ENCODE data around the gene FOXK2. TPM values are rescaled to one million over a fixed set of nuclear protein-coding genes. Genes with fewer than 3 reads are reported as not detected.

Gene FOXK2
- total RNA-seq, 1 donor from 2014 or later = 76.6 TPM

DNA sequence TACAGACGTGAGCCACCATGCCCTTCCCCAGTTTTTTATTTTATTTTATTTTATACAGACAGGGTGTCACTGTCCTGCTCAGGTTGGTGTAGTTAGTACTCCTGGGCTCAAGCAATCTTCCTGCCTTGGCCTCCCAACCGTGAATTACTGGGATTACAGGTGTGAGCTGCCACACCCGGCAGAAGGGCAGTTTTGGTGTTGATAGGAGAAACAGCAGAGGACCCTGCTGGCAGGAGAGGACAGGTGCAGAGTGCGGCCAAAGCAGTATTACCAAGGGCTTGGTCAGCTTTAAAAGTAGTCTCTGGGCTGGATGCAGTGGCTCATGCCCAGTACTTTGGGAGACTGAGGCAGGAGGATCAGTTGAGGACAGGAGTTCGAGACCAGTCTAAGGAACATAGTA lies 22.9 kb downstream of the FOXK2 start:
- H3K36me3 Mint-ChIP-seq (ENCODE audit: insufficient read depth) = peaks cover 3% of the 10 kb centered on the region
- no peaks in the 10 kb centered on the region for H3K27me3 Mint-ChIP-seq
- no peak for DNase-seq (ENCODE audit: low spot score, unreplicated experiment)
- H3K9me3 Mint-ChIP-seq (ENCODE audit: low read depth) = no peaks in the 10 kb centered on the region
- no peak overlapping the region for H3K4me3 Mint-ChIP-seq (ENCODE audit: low read depth)
- H3K4me1 Mint-ChIP-seq (ENCODE audit: low read depth) = peaks cover 6% of the 10 kb centered on the region
- peak; percentile 10 for TF ChIP-seq CTCF (IDR thresholded peaks at IDR 0.05; ENCODE audit: unreplicated experiment)
- H3K27ac Mint-ChIP-seq = peak overlapping the region; percentile 84

DNA sequence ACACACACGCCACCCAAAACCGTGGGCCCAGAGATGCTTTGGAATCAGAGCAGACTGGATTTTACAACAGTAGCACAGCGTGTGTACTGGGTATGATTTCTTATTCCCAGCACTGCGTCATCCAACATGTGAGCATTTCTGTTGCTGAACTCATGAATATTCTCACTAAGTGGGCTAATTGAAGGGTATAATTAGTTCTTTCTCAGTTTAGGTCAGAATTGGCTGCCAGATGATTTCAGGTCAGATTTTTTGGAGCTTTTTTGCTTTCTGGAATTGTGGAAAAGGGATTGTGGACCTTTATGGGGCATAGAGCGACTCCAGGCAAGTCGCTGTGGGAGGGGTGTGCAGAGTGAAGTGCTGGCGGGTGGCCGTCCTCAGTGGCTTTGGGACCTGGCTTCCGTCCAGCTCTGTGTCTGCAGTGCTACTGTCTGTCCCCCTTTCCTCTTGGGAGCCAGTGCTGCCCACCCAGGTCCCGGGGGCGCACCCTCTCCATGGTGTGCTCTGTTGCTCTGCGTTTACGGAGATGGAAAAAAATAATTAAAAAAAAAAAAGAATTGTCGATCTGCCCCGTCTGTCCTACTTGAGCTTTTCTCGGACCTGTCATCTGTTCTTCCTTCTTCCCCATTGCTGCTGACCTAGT lies 25.0 kb downstream of the FOXK2 start:
- Mint-ChIP-seq H3K27me3 (no peaks in the 10 kb centered on the region), H3K9me3 (ENCODE audit: low read depth) (no peaks in the 10 kb centered on the region), H3K36me3 (ENCODE audit: insufficient read depth) (peaks cover 5% of the 10 kb centered on the region), H3K4me3 (ENCODE audit: low read depth) (no peak overlapping the region), H3K4me1 (ENCODE audit: low read depth) (peaks cover 7% of the 10 kb centered on the region), H3K27ac (peak overlapping the region; percentile 43)
- no peak for TF ChIP-seq CTCF (IDR thresholded peaks at IDR 0.05; ENCODE audit: unreplicated experiment)
- DNase-seq (ENCODE audit: low spot score, unreplicated experiment) = no peak

- Mint-ChIP-seq H3K27ac (no peak overlapping the region), H3K4me3 (ENCODE audit: low read depth) (no peak overlapping the region), H3K36me3 (ENCODE audit: insufficient read depth) (peaks cover 5% of the 10 kb centered on the region), H3K27me3 (no peaks in the 10 kb centered on the region), H3K4me1 (ENCODE audit: low read depth) (peaks cover 7% of the 10 kb centered on the region), H3K9me3 (ENCODE audit: low read depth) (no peaks in the 10 kb centered on the region)
- TF ChIP-seq CTCF (IDR thresholded peaks at IDR 0.05; ENCODE audit: unreplicated experiment) = no peak
- DNase-seq (ENCODE audit: low spot score, unreplicated experiment) = no peak
These were observed 25.5 kb downstream of the FOXK2 start for GRCh38 chr17:82545071-82545462.

DNA sequence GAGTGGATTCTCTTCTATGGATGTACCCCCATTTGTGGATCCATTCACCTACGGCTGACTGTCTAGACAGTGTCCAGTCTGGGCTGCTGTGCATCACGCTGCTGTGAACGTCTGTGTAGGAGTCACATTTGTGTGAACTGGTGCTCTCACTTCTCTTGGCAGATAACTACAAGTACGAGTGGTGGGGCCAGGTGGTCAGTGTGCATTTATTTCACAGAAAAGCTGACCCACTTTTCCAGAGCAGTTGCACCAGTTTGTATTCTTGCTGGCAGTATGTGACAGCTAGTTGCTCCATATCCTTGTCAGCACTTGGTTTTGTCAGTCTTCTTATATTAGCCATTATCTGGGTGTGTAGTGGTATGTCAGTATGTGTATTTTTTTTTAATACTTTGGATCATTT lies 28.4 kb downstream of the FOXK2 start:
- H3K27me3 Mint-ChIP-seq = no peaks in the 10 kb centered on the region
- no peak for DNase-seq (ENCODE audit: low spot score, unreplicated experiment)
- peaks cover 2% of the 10 kb centered on the region for H3K36me3 Mint-ChIP-seq (ENCODE audit: insufficient read depth)

GRCh38 chr17:82548681-82549303 lies 29.3 kb downstream of the FOXK2 start:
- TF ChIP-seq CTCF (IDR thresholded peaks at IDR 0.05; ENCODE audit: unreplicated experiment) = no peak
- peak overlapping the region; percentile 33 for H3K27ac Mint-ChIP-seq
- H3K27me3 Mint-ChIP-seq = no peaks in the 10 kb centered on the region
- no peak overlapping the region for H3K4me3 Mint-ChIP-seq (ENCODE audit: low read depth)
- H3K36me3 Mint-ChIP-seq (ENCODE audit: insufficient read depth) = peaks cover 2% of the 10 kb centered on the region
- H3K4me1 Mint-ChIP-seq (ENCODE audit: low read depth) = peaks cover 11% of the 10 kb centered on the region
- no peak for DNase-seq (ENCODE audit: low spot score, unreplicated experiment)
- H3K9me3 Mint-ChIP-seq (ENCODE audit: low read depth) = no peaks in the 10 kb centered on the region

More for the DNA sequence above, 28.4 kb downstream of the FOXK2 start:
- no peak for TF ChIP-seq CTCF (IDR thresholded peaks at IDR 0.05; ENCODE audit: unreplicated experiment)
- H3K9me3 Mint-ChIP-seq (ENCODE audit: low read depth) = no peaks in the 10 kb centered on the region
- no peak overlapping the region for H3K27ac Mint-ChIP-seq
- peaks cover 12% of the 10 kb centered on the region for H3K4me1 Mint-ChIP-seq (ENCODE audit: low read depth)
- no peak overlapping the region for H3K4me3 Mint-ChIP-seq (ENCODE audit: low read depth)
